Brain microvascular endothelial cell (primary cell): ENCODE data around the gene RAB8B.
"Not testable (repeated sequence)": the region's sequence is repeated elsewhere in the genome, so short reads cannot be mapped to it uniquely, and the experiment has no call there.

ENCODE experiments used
- DNase-seq: peaks from one replicate; pipeline ENCODE4 v3.0.0-alpha.2; 2020
- H3K27ac ChIP-seq: fragments of 250-450 bp; sonication (Bioruptor Pico); 2 replicates; pipeline ENCODE4 v1.5.1; 2020; ENCODE audit warnings: mild to moderate bottlenecking, moderate library complexity
- H3K27me3 ChIP-seq: fragments of 250-450 bp; sonication (Bioruptor Pico); replicated peaks from 2 replicates; pipeline ENCODE4 v1.5.1; 2020; ENCODE audit warnings: mild to moderate bottlenecking
- H3K36me3 ChIP-seq: fragments of 250-450 bp; sonication (Bioruptor Pico); replicated peaks from 2 replicates; pipeline ENCODE4 v1.5.1; 2020; ENCODE audit warnings: mild to moderate bottlenecking
- H3K4me3 ChIP-seq: 2 replicates; pipeline ENCODE4 v1.5.1; 2011; ENCODE audit warnings: low read depth, mild to moderate bottlenecking, control low read depth, low read length, moderate library complexity
- CTCF ChIP-seq: IDR thresholded peaks from 2 replicates; pipeline ENCODE4 v1.5.1; 2011; ENCODE audit warnings: low read depth, mild to moderate bottlenecking, moderate library complexity, low read length, control low read depth, inconsistent platforms; ENCODE audit errors: missing control alignments
- in situ Hi-C: cut with HindIII; loops from 2 replicates; pipeline ENCODE4 v1.10.0; 2017; ENCODE audit warnings: low sequenced_read_pairs, low pct_ligation_motif_present

RAB8B gene

GRCh38 chr15:63203451-63204090 is 14.2 kb downstream of the RAB8B start:
- in situ Hi-C loops: no loop called here
- Histone ChIP-seq H3K4me3 (no peak overlapping the region), H3K36me3 (no peaks in the 10 kb centered on the region), H3K27me3 (no peaks in the 10 kb centered on the region), H3K27ac (no peak overlapping the region)
- DNase-seq: peak; percentile 47
- no peak for TF ChIP-seq CTCF

- Histone ChIP-seq H3K36me3 (no peaks in the 10 kb centered on the region), H3K27ac (no peak overlapping the region), H3K27me3 (no peaks in the 10 kb centered on the region), H3K4me3 (no peak overlapping the region)
- no peak for TF ChIP-seq CTCF
- in situ Hi-C loops: no loop called here
- DNase-seq: no peak
Observed at GRCh38 chr15:63206079-63206478, 16.7 kb downstream of the RAB8B start.

GRCh38 chr15:63208824-63209223 is 19.4 kb downstream of the RAB8B start:
- DNase-seq, H3K27ac ChIP-seq, H3K27me3 ChIP-seq, H3K36me3 ChIP-seq, in situ Hi-C loops, H3K4me3 ChIP-seq: not testable (repeated sequence)

- H3K27ac ChIP-seq: no peak overlapping the region
- no peaks in the 10 kb centered on the region for H3K36me3 ChIP-seq
- no peak overlapping the region for H3K4me3 ChIP-seq
- in situ Hi-C loops: no loop called here
- no peaks in the 10 kb centered on the region for H3K27me3 ChIP-seq
- no peak for DNase-seq
- no peak for TF ChIP-seq CTCF
Observed at GRCh38 chr15:63210151-63211091, 21.0 kb downstream of the RAB8B start.

GRCh38 chr15:63211092-63211490 is 21.7 kb downstream of the RAB8B start:
- no peaks in the 10 kb centered on the region for H3K27me3 ChIP-seq
- DNase-seq: no peak
- no peaks in the 10 kb centered on the region for H3K36me3 ChIP-seq
- no peak for TF ChIP-seq CTCF
- in situ Hi-C loops: no loop called here
- H3K4me3 ChIP-seq: no peak overlapping the region
- no peak overlapping the region for H3K27ac ChIP-seq

- Histone ChIP-seq H3K27me3 (no peaks in the 10 kb centered on the region), H3K27ac (peak overlapping the region; percentile 72), H3K36me3 (no peaks in the 10 kb centered on the region), H3K4me3 (no peak overlapping the region)
- DNase-seq: no peak
- no peak for TF ChIP-seq CTCF
- in situ Hi-C loops: no loop called here
Observed at GRCh38 chr15:63211549-63211948, 22.1 kb downstream of the RAB8B start.
